MM.1S (cell line): ENCODE measurements around the gene CTDNEP1.

Source experiments
- CTCF ChIP-seq: fragments of 300-600 bp; sonication (generic); IDR thresholded peaks from 2 replicates; pipeline ENCODE4 v1.5.1; 2016; ENCODE audit warnings: antibody characterized with exemption, low read length, mixed read lengths
- EZH2 ChIP-seq: fragments of 300-600 bp; sonication (generic); optimal IDR thresholded peaks from 2 replicates; pipeline ENCODE3; 2017; ENCODE audit warnings: low read depth, mild to moderate bottlenecking, antibody characterized with exemption, low read length, mixed read lengths

GRCh38 chr17:7246779-7247178, 4.8 kb downstream of the CTDNEP1 start:
- TF ChIP-seq EZH2 (no peak), CTCF (no peak)
